ENCODE measurements around the gene SEPTIN5.

GRCh38 chr22:19766511-19767426, 52.5 kb downstream of the SEPTIN5 start:
- TF ChIP-seq CTCF (IDR thresholded peaks at IDR 0.05; ENCODE audit: insufficient read depth, low read length, poor library complexity, severe bottlenecking) (no peak), EZH2phosphoT487 (conservative IDR thresholded peaks at IDR 0.05; ENCODE audit: low read length) (no peak)

Measured in SU-DHL-6 (cell line).